H1 (cell line): ENCODE data around the gene KCNH6. TPM values are rescaled to one million over a fixed set of nuclear protein-coding genes. Genes with fewer than 3 reads are reported as not detected.

ENCODE experiments used
- CTCF ChIA-PET: fragments of 300-600 bp; sonication (Branson Sonifier 250); formaldehyde crosslinking; loops from one replicate; lab custom pipeline; 2021; ENCODE audit not compliant: partially characterized antibody; lab: Charles Lee
- POLR2A ChIA-PET: fragments of 300-600 bp; sonication (Branson Sonifier 250); formaldehyde crosslinking; loops from one replicate; lab custom pipeline; 2021; ENCODE audit warnings: inconsistent platforms; ENCODE audit not compliant: partially characterized antibody; lab: Charles Lee
- DNase-seq, 2 experiments: peaks; one replicate each; pipeline versions ENCODE4 v3.0.0 to v3.0.0-alpha.2; 2010 to 2022; ENCODE audit warnings: low spot score in 2 of 2, low read depth in 1 of 2, mixed read lengths in 1 of 2
- FAIRE-seq: peaks from 2 replicates; lab custom pipeline; 2011; peaks lifted over from hg19 to GRCh38; lab: Jason Lieb, UNC
- H2AFZ ChIP-seq: 2 replicates; pipeline ENCODE4 v1.8.1; 2012; ENCODE audit warnings: low read length, inconsistent platforms
- H2AK5ac ChIP-seq: 2 replicates; pipeline ENCODE4 v1.6.1; 2013; ENCODE audit warnings: low read depth, low read length
- H2BK120ac ChIP-seq: replicated peaks from 2 replicates; pipeline ENCODE3; 2013; ENCODE audit warnings: low read depth, low read length, inconsistent platforms
- H2BK12ac ChIP-seq: 2 replicates; pipeline ENCODE4 v1.6.1; 2013; ENCODE audit warnings: low read depth, low read length
- H2BK15ac ChIP-seq: 2 replicates; pipeline ENCODE4 v1.6.1; 2013; ENCODE audit warnings: low read length
- H2BK20ac ChIP-seq: 2 replicates; pipeline ENCODE4 v1.6.1; 2013; ENCODE audit warnings: low read length
- H2BK5ac ChIP-seq: 2 replicates; pipeline ENCODE4 v1.6.1; 2013; ENCODE audit warnings: low read depth, low read length
- H3K14ac ChIP-seq: 2 replicates; pipeline ENCODE4 v1.6.1; 2013; ENCODE audit warnings: inconsistent platforms; ENCODE audit not compliant: insufficient read length
- H3K18ac ChIP-seq: 2 replicates; pipeline ENCODE4 v1.6.1; 2013; ENCODE audit warnings: low read length; ENCODE audit errors: extremely low read depth
- H3K23ac ChIP-seq: 2 replicates; pipeline ENCODE4 v1.6.1; 2013; ENCODE audit warnings: inconsistent platforms; ENCODE audit not compliant: insufficient read length
- H3K23me2 ChIP-seq: 2 replicates; pipeline ENCODE4 v1.6.1; 2013; ENCODE audit warnings: low read depth, low read length
- H3K27ac ChIP-seq: 2 replicates; pipeline ENCODE4 v1.6.1; 2011; ENCODE audit warnings: low read depth, low read length, inconsistent platforms
- H3K27me3 ChIP-seq, 4 experiments: replicated peaks in 1 of 4; 1 replicate in 1 of 4; 2 replicates in 3 of 4; pipeline versions ENCODE4 v1.6.1 to v1.8.1; 2011 to 2013; ENCODE audit warnings: low read length in 3 of 4, mild to moderate bottlenecking in 3 of 4, inconsistent platforms in 2 of 4, mixed read lengths in 2 of 4, moderate library complexity in 1 of 4; ENCODE audit not compliant: control insufficient read depth in 3 of 4, insufficient read depth in 3 of 4; ENCODE audit errors: extremely low read depth in 1 of 4
- H3K36me3 ChIP-seq, 4 experiments: 2 replicates each; pipeline versions ENCODE4 v1.6.1 to v1.8.1; 2011 to 2013; ENCODE audit warnings: mild to moderate bottlenecking in 4 of 4, low read length in 3 of 4, moderate library complexity in 2 of 4, control low read depth in 1 of 4, inconsistent platforms in 1 of 4; ENCODE audit not compliant: insufficient read depth in 4 of 4, control insufficient read depth in 2 of 4
- H3K4ac ChIP-seq: replicated peaks from 2 replicates; pipeline ENCODE3; 2013; ENCODE audit warnings: low read length, low read depth, mixed read lengths, inconsistent platforms; ENCODE audit not compliant: insufficient read length
- H3K4me1 ChIP-seq, 4 experiments: replicated peaks in 1 of 4; 1 replicate in 1 of 4; 2 replicates in 3 of 4; pipeline versions ENCODE4 v1.6.1 to v1.8.1; 2011 to 2013; ENCODE audit warnings: low read length in 3 of 4, inconsistent platforms in 2 of 4, mixed read lengths in 1 of 4; ENCODE audit not compliant: insufficient read depth in 4 of 4, control insufficient read depth in 3 of 4
- H3K4me2 ChIP-seq, 2 experiments: 2 replicates each; pipeline versions ENCODE4 v1.6.1 to v1.8.1; 2011 to 2013; ENCODE audit warnings: low read depth in 2 of 2, low read length in 2 of 2, control low read depth in 1 of 2, inconsistent platforms in 1 of 2, mild to moderate bottlenecking in 1 of 2; ENCODE audit not compliant: insufficient read depth in 1 of 2
- H3K4me3 ChIP-seq, 4 experiments: fragments of 200-600, 300-600 bp in 1 of 4; sonication (generic), shearing (Covaris generic), sonication (Bioruptor Twin) in 1 of 4; 2 replicates each; pipeline versions ENCODE4 v1.5.1 to v1.8.1; 2011 to 2016; ENCODE audit warnings: low read length in 4 of 4, low read depth in 3 of 4, control low read depth in 2 of 4, inconsistent platforms in 2 of 4, mild to moderate bottlenecking in 2 of 4, mixed read lengths in 1 of 4, moderate library complexity in 1 of 4; ENCODE audit not compliant: insufficient read depth in 2 of 4; ENCODE audit errors: extremely low read depth in 1 of 4
- H3K56ac ChIP-seq: replicated peaks from 2 replicates; pipeline ENCODE3; 2013; ENCODE audit warnings: low read depth, mild to moderate bottlenecking, mixed read lengths, low read length, inconsistent platforms; ENCODE audit not compliant: insufficient read length
- H3K79me1 ChIP-seq: 2 replicates; pipeline ENCODE4 v1.6.1; 2013; ENCODE audit warnings: low read depth, low read length, control low read depth
- H3K79me2 ChIP-seq, 2 experiments: 2 replicates each; pipeline versions ENCODE4 v1.6.1 to v1.8.1; 2012 to 2013; ENCODE audit warnings: low read length in 2 of 2, mild to moderate bottlenecking in 2 of 2, inconsistent platforms in 1 of 2; ENCODE audit not compliant: insufficient read depth in 2 of 2, control insufficient read depth in 1 of 2
- H3K9ac ChIP-seq, 4 experiments: replicated peaks in 1 of 4; 1 replicate in 1 of 4; 2 replicates in 3 of 4; pipeline versions ENCODE4 v1.6.1 to v1.8.1; 2011 to 2013; ENCODE audit warnings: low read depth in 3 of 4, low read length in 3 of 4, control low read depth in 2 of 4, mild to moderate bottlenecking in 2 of 4, moderate library complexity in 2 of 4, inconsistent platforms in 1 of 4; ENCODE audit errors: extremely low read depth in 1 of 4
- H3K9me3 ChIP-seq, 2 experiments: 2 replicates each; pipeline versions ENCODE4 v1.6.1 to v1.8.1; 2012 to 2013; ENCODE audit warnings: mild to moderate bottlenecking in 2 of 2, moderate library complexity in 2 of 2, control low read depth in 1 of 2, inconsistent platforms in 1 of 2, low read depth in 1 of 2, low read length in 1 of 2, mixed read lengths in 1 of 2; ENCODE audit not compliant: insufficient read depth in 2 of 2
- H4K20me1 ChIP-seq, 2 experiments: replicated peaks in 1 of 2; 2 replicates each; pipeline versions ENCODE3 to v1.8.1; 2011 to 2013; ENCODE audit warnings: inconsistent platforms in 2 of 2, low read length in 2 of 2, mild to moderate bottlenecking in 1 of 2; ENCODE audit not compliant: insufficient read depth in 2 of 2, control insufficient read depth in 1 of 2
- H4K5ac ChIP-seq: 2 replicates; pipeline ENCODE4 v1.6.1; 2013; ENCODE audit warnings: low read length, low read depth, mixed read lengths, inconsistent platforms; ENCODE audit not compliant: insufficient read length
- H4K8ac ChIP-seq: 2 replicates; pipeline ENCODE4 v1.8.0; 2013; ENCODE audit warnings: mild to moderate bottlenecking, moderate library complexity, low read length, inconsistent platforms; ENCODE audit not compliant: insufficient read depth; ENCODE audit errors: extremely low read depth
- H4K91ac ChIP-seq: replicated peaks from 2 replicates; pipeline ENCODE3; 2013; ENCODE audit warnings: low read length, mixed read lengths, inconsistent platforms; ENCODE audit not compliant: insufficient read length
- BACH1 ChIP-seq: IDR thresholded peaks from 2 replicates; pipeline ENCODE4 v1.6.1; 2012; ENCODE audit warnings: low read length, improper control_type of control experiment
- CBX5 ChIP-seq: fragments of 300-800, 300-1000 bp; sonication (generic); IDR thresholded peaks from 2 replicates; pipeline ENCODE4 v1.7.1; 2016; ENCODE audit warnings: antibody characterized with exemption, low read length, low read depth
- CTCF ChIP-seq, 3 experiments: IDR thresholded peaks; 1 replicate in 2 of 3; 2 replicates in 1 of 3; pipeline versions ENCODE4 v1.5.1 to v1.6.1; 2011; ENCODE audit warnings: low read length in 3 of 3, mild to moderate bottlenecking in 3 of 3, inconsistent platforms in 2 of 3, low read depth in 1 of 3, moderate library complexity in 1 of 3; ENCODE audit not compliant: insufficient read depth in 1 of 3; ENCODE audit errors: control extremely low read depth in 1 of 3
- EP300 ChIP-seq, 2 experiments: IDR thresholded peaks; 1 replicate in 1 of 2; 2 replicates in 1 of 2; pipeline ENCODE4 v1.6.1; 2011 to 2012; ENCODE audit warnings: low read depth in 2 of 2, low read length in 2 of 2, mild to moderate bottlenecking in 2 of 2, borderline replicate concordance in 1 of 2, inconsistent platforms in 1 of 2, moderate library complexity in 1 of 2
- EZH2 ChIP-seq: fragments of 200-600 bp; sonication (generic); IDR thresholded peaks from 2 replicates; pipeline ENCODE4 v1.7.1; 2012; ENCODE audit warnings: low read depth, mild to moderate bottlenecking, moderate library complexity, low read length, inconsistent platforms; ENCODE audit not compliant: severe bottlenecking
- HDAC6 ChIP-seq: IDR thresholded peaks from one replicate; pipeline ENCODE4 v1.7.1; 2012; ENCODE audit warnings: low read depth, mild to moderate bottlenecking, inconsistent platforms, low read length, moderate library complexity
- RBBP5 ChIP-seq: IDR thresholded peaks from 2 replicates; pipeline ENCODE4 v1.7.1; 2012; ENCODE audit warnings: low read depth, mild to moderate bottlenecking, inconsistent platforms, low read length, moderate library complexity, borderline replicate concordance
- SIRT6 ChIP-seq: IDR thresholded peaks from one replicate; pipeline ENCODE4 v1.7.1; 2012; ENCODE audit warnings: low read length, inconsistent platforms
- SRF ChIP-seq: IDR thresholded peaks from 2 replicates; pipeline ENCODE4 v1.6.1; 2011; ENCODE audit warnings: mild to moderate bottlenecking, low read depth, low read length, moderate library complexity
- USF2 ChIP-seq: IDR thresholded peaks from 2 replicates; pipeline ENCODE4 v1.6.1; 2011; ENCODE audit warnings: low read length, improper control_type of control experiment
- WGBS, 2 experiments: shearing (Covaris generic) in 1 of 2; methylation state at CpG; one replicate each; pipeline versions ENCODE4 v1.1.6 to v1.1.7; 2013 to 2015; ENCODE audit warnings: low lambda C conversion rate in 2 of 2, mixed read lengths in 2 of 2, inconsistent platforms in 1 of 2, low coverage in 1 of 2, missing lambda C conversion rate in 1 of 2; ENCODE audit not compliant: insufficient replicate concordance in 2 of 2, insufficient coverage in 1 of 2, insufficient read length in 1 of 2; ENCODE audit errors: extremely low coverage in 1 of 2, missing lambda C conversion rate in 1 of 2; 5-methylcytosine and 5-hydroxymethylcytosine counted together
- polyA plus RNA-seq, 7 experiments: library from polyadenylated mRNA; depleted of rRNA in 3 of 7; stranded (reverse) in 5 of 7; unstranded in 2 of 7; fragments of >200 nt in 5 of 7; fragments of 200-250 nt in 2 of 7; gene quantifications; 1 replicate in 5 of 7; 2 replicates in 1 of 7; 4 replicates in 1 of 7; pipeline versions ENCODE4 v1.2.1 to v1.2.3, GENCODE V29; 2011 to 2013; ENCODE audit warnings: missing spikeins in 2 of 7, mixed read lengths in 2 of 7
- total RNA-seq: library from RNA; stranded (reverse); fragmentation: NEBNext Ultra II Directional; extraction: Animal tissue kit (Norgen Biotek cat#: 25700); gene quantifications from 2 replicates; pipeline ENCODE4 v1.2.1, GENCODE V29; 2021

KCNH6 gene
- total and polyA plus RNA-seq, 2 of the 8 experiments (the other 6 are each of a cell fraction or from before 2014, with no cell fraction given) = 1.8 to 3.6 TPM

- H3K4ac ChIP-seq = no peak overlapping the region
- no peak overlapping the region for H2AK5ac ChIP-seq
- no peaks in the 10 kb centered on the region for H3K9me3 ChIP-seq
- no peak overlapping the region for H2BK15ac ChIP-seq
- no peak overlapping the region for H3K56ac ChIP-seq
- no peak overlapping the region for H4K91ac ChIP-seq
- FAIRE-seq (no peak), DNase-seq (no peak)
- ChIA-PET POLR2A (interaction anchor here (1.1 kb wide), 1 partner anchor 13 kb away, joined by 3 read pairs; no protein-coding TSS in a partner anchor), CTCF (interaction anchor here (1.8 to 2.4 kb wide), 3 partner anchors 19 to 167 kb away, joined by 3 to 10 read pairs (median 6); no protein-coding TSS in a partner anchor)
- H2AFZ ChIP-seq = no peak overlapping the region
- H3K23ac ChIP-seq = no peak overlapping the region
- H3K18ac ChIP-seq = no peak overlapping the region
- H4K20me1 ChIP-seq = peaks cover 0 to 2% of the 10 kb centered on the region in 2 experiments
- no peaks in the 10 kb centered on the region for H3K27me3 ChIP-seq
- no peaks in the 10 kb centered on the region; the same call in 1 of the 2 replicates for H3K23me2 ChIP-seq
- no peak overlapping the region for H3K4me3 ChIP-seq
- H3K27ac ChIP-seq = no peak overlapping the region
- H3K4me1 ChIP-seq = no peaks in the 10 kb centered on the region
- H3K79me2 ChIP-seq = no peaks in the 10 kb centered on the region
- no peaks in the 10 kb centered on the region; the same call in 1 of the 2 replicates for H3K79me1 ChIP-seq
- no peak overlapping the region for H3K4me2 ChIP-seq
- no peak overlapping the region for H2BK12ac ChIP-seq
- H4K5ac ChIP-seq = no peak overlapping the region
- H4K8ac ChIP-seq = no peak overlapping the region
- no peak overlapping the region for H2BK20ac ChIP-seq
- H2BK120ac ChIP-seq = no peak overlapping the region
- WGBS, 2 experiments = 82% methylated on average over 3 of the region's 3 CpGs; no CpG with 5 or more reads in 1 of the 2 experiments
- H3K9ac ChIP-seq = no peak overlapping the region
- peaks cover 13 to 32% (median 29%) of the 10 kb centered on the region in 4 experiments; a peak in 7 of 8 replicates for H3K36me3 ChIP-seq
- H3K14ac ChIP-seq = no peak overlapping the region
- no peak overlapping the region; the same call in 1 of the 2 replicates for H2BK5ac ChIP-seq
- TF ChIP-seq SRF = no peak
- no peak for TF ChIP-seq CTCF (IDR thresholded peaks at IDR 0.05; ENCODE audit: control extremely low read depth in 1 of 3, insufficient read depth in 1 of 3, low read depth in 1 of 3, low read length in 3 of 3)
- TF ChIP-seq USF2 = no peak
- no peak for TF ChIP-seq HDAC6
- TF ChIP-seq BACH1 = no peak
- no peak for TF ChIP-seq EZH2
- no peak for TF ChIP-seq SIRT6
- no peak for TF ChIP-seq CBX5
- no peak for TF ChIP-seq EP300 (IDR thresholded peaks at IDR 0.05; ENCODE audit: borderline replicate concordance in 1 of 2, low read depth in 2 of 2, low read length in 2 of 2)
- no peak for TF ChIP-seq RBBP5
Measured at GRCh38 chr17:63592797-63593196, 69.6 kb downstream of the KCNH6 start.
